NCI-H128 (cell line): ENCODE results near the gene ASB8.
"Not testable (repeated sequence)": the region's sequence is repeated elsewhere in the genome, so short reads cannot be mapped to it uniquely, and the experiment has no call there.

Experiments used
- DNase-seq: peaks from one replicate; lab custom pipeline; 2025; ENCODE audit not compliant: unreplicated experiment; lab: John Stamatoyannopoulos, UW

ASB8 gene

GRCh38 chr12:48142818-48143674 lies 14.3 kb downstream of the ASB8 start:
- DNase-seq = no peak

GRCh38 chr12:48135027-48135426 lies 22.3 kb downstream of the ASB8 start:
- DNase-seq = no peak

GRCh38 chr12:48132826-48133225 lies 24.5 kb downstream of the ASB8 start:
- DNase-seq = no peak

GRCh38 chr12:48131517-48131916 lies 25.8 kb downstream of the ASB8 start:
- DNase-seq = no peak

- no peak for DNase-seq
Measured at GRCh38 chr12:48129376-48129775, 27.9 kb downstream of the ASB8 start.

GRCh38 chr12:48128800-48129199 lies 28.5 kb downstream of the ASB8 start:
- DNase-seq = no peak

- DNase-seq = no peak
Measured at GRCh38 chr12:48126953-48127630, 30.2 kb downstream of the ASB8 start.

GRCh38 chr12:48125985-48126384 lies 31.3 kb downstream of the ASB8 start:
- DNase-seq = no peak

GRCh38 chr12:48125542-48125941 lies 31.8 kb downstream of the ASB8 start:
- not testable (repeated sequence) for DNase-seq

- no peak for DNase-seq
Measured at GRCh38 chr12:48123169-48123568, 34.1 kb downstream of the ASB8 start.

- DNase-seq = no peak
Measured at GRCh38 chr12:48122065-48122834, 35.1 kb downstream of the ASB8 start.

- no peak for DNase-seq
Measured at GRCh38 chr12:48121522-48121921, 35.8 kb downstream of the ASB8 start.

- no peak for DNase-seq
Measured at GRCh38 chr12:48119834-48120195, 37.5 kb downstream of the ASB8 start.

- peak; percentile 46 for DNase-seq
Measured at GRCh38 chr12:48119078-48119833, 38.1 kb downstream of the ASB8 start, which contains the start of gene PFKM. Gene PFKM (plus strand): TSS chr12:48119364. CDS start chr12:48122775, 3,411 bp downstream.

GRCh38 chr12:48118284-48118871 lies 38.9 kb downstream of the ASB8 start:
- DNase-seq = no peak

- no peak for DNase-seq
Measured at GRCh38 chr12:48115957-48116356, 41.4 kb downstream of the ASB8 start.

GRCh38 chr12:48111312-48111693 lies 46.0 kb downstream of the ASB8 start:
- DNase-seq = not testable (repeated sequence)

GRCh38 chr12:48110691-48111311 lies 46.5 kb downstream of the ASB8 start:
- no peak for DNase-seq

- no peak for DNase-seq
Measured at GRCh38 chr12:48109424-48109823, 47.9 kb downstream of the ASB8 start.
